GM12878 (cell line): ENCODE data around the gene NRXN3. TPM values are rescaled to one million over a fixed set of nuclear protein-coding genes. Genes with fewer than 3 reads are reported as not detected.

Experiments used
- ATAC-seq: fragments of 200-7000 bp; cut with Tn5 transposase; 3 replicates; pipeline ENCODE4 v1.9.1; 2020; ENCODE audit warnings: mild to moderate bottlenecking, moderate library complexity
- BruUV-seq: library from RNA; stranded (reverse); fragments of 400-500 nt; replicated peaks from 2 replicates; lab custom pipeline; 2021; lab: Mats Ljungman, UMichigan
- CTCF ChIA-PET: fragments of 300-600 bp; sonication (Branson Sonifier 250); formaldehyde crosslinking; extraction: SDS; loops from one replicate; lab custom pipeline; 2021; ENCODE audit warnings: inconsistent platforms; lab: Yijun Ruan, JAX
- POLR2A ChIA-PET: fragments of 350-600 bp; formaldehyde crosslinking; extraction: SDS; loops from one replicate; lab custom pipeline; 2021; ENCODE audit warnings: inconsistent platforms; lab: Charles Lee
- RAD21 ChIA-PET: fragments of 300-600 bp; sonication (Branson Sonifier 250); formaldehyde crosslinking; loops from one replicate; lab custom pipeline; 2023; ENCODE audit warnings: antibody characterized with exemption; ENCODE audit not compliant: unreplicated experiment; lab: Charles Lee
- SMC1A ChIA-PET: fragments of 300-600 bp; sonication (Branson Sonifier 250); formaldehyde crosslinking; loops from one replicate; lab custom pipeline; 2023; ENCODE audit not compliant: unreplicated experiment, uncharacterized antibody; lab: Charles Lee
- DNase-seq: peaks from one replicate; pipeline ENCODE4 v3.0.0-alpha.2; 2011; ENCODE audit warnings: low read depth, low spot score
- FAIRE-seq: peaks from 3 replicates; lab custom pipeline; 2011; peaks lifted over from hg19 to GRCh38; lab: Jason Lieb, UNC
- H2AFZ ChIP-seq: 2 replicates; pipeline ENCODE4 v1.6.0; 2011; ENCODE audit warnings: low read depth, low read length, control low read depth; ENCODE audit not compliant: control insufficient read depth
- H3K27ac ChIP-seq: 2 replicates; pipeline ENCODE4 v1.5.1; 2011; ENCODE audit warnings: control low read depth; ENCODE audit not compliant: control insufficient read depth, insufficient read depth
- H3K27me3 ChIP-seq, 2 experiments: replicated peaks in 1 of 2; 2 replicates each; pipeline versions ENCODE4 v1.6.0 to v1.6.1; 2011; ENCODE audit warnings: low read length in 1 of 2; ENCODE audit not compliant: control insufficient read depth in 2 of 2, insufficient read depth in 2 of 2
- H3K36me3 ChIP-seq, 2 experiments: 2 replicates each; pipeline ENCODE4 v1.5.1; 2011; ENCODE audit warnings: low read length in 1 of 2; ENCODE audit not compliant: control insufficient read depth in 2 of 2, insufficient read depth in 2 of 2
- H3K4me1 ChIP-seq: 2 replicates; pipeline ENCODE4 v1.6.1; 2011; ENCODE audit warnings: mild to moderate bottlenecking, low read length, moderate library complexity, mixed read lengths; ENCODE audit not compliant: control insufficient read depth, insufficient read depth
- H3K4me2 ChIP-seq: 2 replicates; pipeline ENCODE4 v1.6.0; 2011; ENCODE audit warnings: control low read depth; ENCODE audit not compliant: control insufficient read depth, insufficient read depth
- H3K4me3 ChIP-seq: fragments of 200-600 bp; sonication (generic); 2 replicates; pipeline ENCODE4 v1.5.1; 2016
- H3K79me2 ChIP-seq: 2 replicates; pipeline ENCODE4 v1.6.0; 2011; ENCODE audit warnings: low read length; ENCODE audit not compliant: control insufficient read depth, insufficient read depth
- H3K9ac ChIP-seq: 2 replicates; pipeline ENCODE4 v1.8.0; 2011; ENCODE audit warnings: low read length, control low read depth, mixed read lengths; ENCODE audit not compliant: control insufficient read depth, insufficient read depth
- H3K9me3 ChIP-seq: replicated peaks from 3 replicates; pipeline ENCODE4 v1.5.1; 2011; ENCODE audit warnings: mild to moderate bottlenecking, low read length; ENCODE audit not compliant: control insufficient read depth, insufficient read depth
- H4K20me1 ChIP-seq: 2 replicates; pipeline ENCODE4 v1.6.0; 2011; ENCODE audit not compliant: control insufficient read depth, insufficient read depth
- BRCA1 ChIP-seq: IDR thresholded peaks from 2 replicates; pipeline ENCODE4 v1.6.1; 2011; ENCODE audit warnings: low read depth, low read length, improper control_type of control experiment
- FOS ChIP-seq: IDR thresholded peaks from 3 replicates; pipeline ENCODE4 v1.6.1; 2011; ENCODE audit warnings: borderline replicate concordance; ENCODE audit not compliant: insufficient read length; ENCODE audit errors: extremely low read depth
- FOXK2 ChIP-seq: fragments of 450-650 bp; IDR thresholded peaks from 2 replicates; pipeline ENCODE4 v1.6.1; 2017; ENCODE audit warnings: mild to moderate bottlenecking, moderate library complexity
- HDAC6 ChIP-seq: fragments of 200-600 bp; sonication (generic); IDR thresholded peaks from one replicate; pipeline ENCODE4 v1.8.0; 2017; ENCODE audit warnings: antibody characterized with exemption; ENCODE audit not compliant: unreplicated experiment
- MYC ChIP-seq: IDR thresholded peaks from 2 replicates; pipeline ENCODE4 v1.6.1; 2011; ENCODE audit warnings: mild to moderate bottlenecking, low read length, moderate library complexity, inconsistent platforms; ENCODE audit not compliant: insufficient read depth, insufficient replicate concordance, insufficient read length, severe bottlenecking
- NR2F1 ChIP-seq: fragments of 450-650 bp; conservative IDR thresholded peaks from 2 replicates; pipeline ENCODE4 v1.6.1; 2017; ENCODE audit warnings: mild to moderate bottlenecking
- PAX5 ChIP-seq: IDR thresholded peaks from 2 replicates; pipeline ENCODE4 v1.6.1; 2011; ENCODE audit warnings: low read depth, low read length, borderline replicate concordance
- RAD51 ChIP-seq: fragments of 450-650 bp; IDR thresholded peaks from 2 replicates; pipeline ENCODE4 v1.6.1; 2016; ENCODE audit warnings: moderate library complexity, mild to moderate bottlenecking, inconsistent platforms
- SUZ12 ChIP-seq: fragments of 200-600 bp; sonication (generic); IDR thresholded peaks from one replicate; pipeline ENCODE4 v1.6.1; 2018; ENCODE audit warnings: antibody characterized with exemption, mild to moderate bottlenecking; ENCODE audit not compliant: unreplicated experiment
- in situ Hi-C: fragments of 300-500 bp; cut with MboI; formaldehyde crosslinking; loops from 9 replicates; pipeline ENCODE4 v1.14.3; 2018; ENCODE audit warnings: mixed read lengths
- intact Hi-C: fragments of 100-400 bp; cut with micrococcal nuclease; formaldehyde crosslinking; loops from one replicate; pipeline ENCODE4 v1.14.2; 2022; ENCODE audit not compliant: unreplicated experiment
- polyA plus RNA-seq, 11 experiments: library from polyadenylated mRNA; depleted of rRNA in 4 of 11; unstranded in 6 of 11; stranded (reverse) in 5 of 11; fragments of >200 nt; fragmentation: Nextera tagmentation in 4 of 11; fragmentation: Illumina TruSeq in 1 of 11; extraction: Ambion mirVana in 4 of 11; extraction: Trizol in 1 of 11; gene quantifications; 1 replicate in 1 of 11; 2 replicates in 10 of 11; pipeline versions ENCODE4 v1.2.1 to v1.2.3, GENCODE V29; 2011 to 2016; ENCODE audit warnings: inconsistent platforms in 2 of 11, missing spikeins in 2 of 11, low read depth in 1 of 11
- total RNA-seq, 4 experiments: library from RNA; depleted of rRNA in 3 of 4; stranded (reverse); fragments of >200 nt in 3 of 4; fragmentation: Illumina TruSeq in 1 of 4; extraction: Trizol in 1 of 4; gene quantifications; 2 replicates each; pipeline versions ENCODE4 v1.2.1 to v1.2.3, GENCODE V29; 2013 to 2021
- TF ChIP-seq, protein P1 (sequence below): fragments of 450-650 bp; IDR thresholded peaks from 2 replicates; pipeline ENCODE4 v1.6.1; 2017; ENCODE audit warnings: mild to moderate bottlenecking, low read depth, inconsistent platforms; ENCODE audit not compliant: poor library complexity, severe bottlenecking
- TF ChIP-seq, protein P2 (sequence below): fragments of 450-650 bp; formaldehyde crosslinking; IDR thresholded peaks from 2 replicates; pipeline ENCODE4 v1.4.0; 2022; ENCODE audit warnings: mild to moderate bottlenecking, moderate library complexity
- TF ChIP-seq, protein P3 (sequence below): fragments of 150-350 bp; IDR thresholded peaks from 2 replicates; pipeline ENCODE4 v1.6.1; 2016; ENCODE audit warnings: low read depth, low read length

NRXN3 gene
- total and polyA plus RNA-seq, 10 of the 15 experiments (the other 5 are each of a cell fraction or from before 2014, with no cell fraction given), result 0.52 to 3.3 (median 1.4) TPM

DNA sequence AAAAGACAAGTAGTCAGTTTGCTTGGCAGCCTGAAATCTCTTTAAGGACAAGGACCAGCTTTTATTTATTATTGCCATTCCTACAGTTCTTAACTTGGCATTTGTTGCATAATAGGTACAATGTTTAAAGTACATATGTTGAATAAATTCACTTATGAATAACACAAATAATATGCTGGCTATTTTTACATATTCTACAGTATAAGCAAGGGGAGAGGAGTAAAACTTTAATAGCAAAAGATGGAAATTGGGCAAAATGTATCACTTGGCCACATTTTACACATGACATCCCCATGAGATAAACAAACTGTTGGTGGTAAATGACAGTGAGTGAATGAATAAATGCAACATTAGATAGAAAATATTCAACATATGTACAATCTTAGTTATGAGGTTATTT lies 1708.1 kb downstream of the NRXN3 start:
- SMC1A ChIA-PET, result no interaction called here
- POLR2A ChIA-PET, result no interaction called here
- no peak overlapping the region for H3K27ac ChIP-seq
- CTCF ChIA-PET, result no interaction called here
- no TSS peak for BruUV-seq
- H3K9me3 ChIP-seq, result no peaks in the 10 kb centered on the region
- no peaks in the 10 kb centered on the region for H3K27me3 ChIP-seq
- no peak overlapping the region for H3K4me3 ChIP-seq
- no peaks in the 10 kb centered on the region for H3K4me1 ChIP-seq
- no peak overlapping the region for H3K4me2 ChIP-seq
- H3K9ac ChIP-seq, result no peak overlapping the region
- intact Hi-C loops, result no loop called here
- RAD21 ChIA-PET, result no interaction called here
- ATAC-seq (no peak), DNase-seq (no peak), FAIRE-seq (no peak)
- in situ Hi-C loops, result no loop called here
- TF ChIP-seq SUZ12 (no peak), PAX5 (no peak), RAD51 (no peak), FOS (no peak), MYC (no peak), BRCA1 (no peak), HDAC6 (no peak), FOXK2 (no peak), NR2F1 (no peak)
- TF ChIP-seq, protein P1, sequence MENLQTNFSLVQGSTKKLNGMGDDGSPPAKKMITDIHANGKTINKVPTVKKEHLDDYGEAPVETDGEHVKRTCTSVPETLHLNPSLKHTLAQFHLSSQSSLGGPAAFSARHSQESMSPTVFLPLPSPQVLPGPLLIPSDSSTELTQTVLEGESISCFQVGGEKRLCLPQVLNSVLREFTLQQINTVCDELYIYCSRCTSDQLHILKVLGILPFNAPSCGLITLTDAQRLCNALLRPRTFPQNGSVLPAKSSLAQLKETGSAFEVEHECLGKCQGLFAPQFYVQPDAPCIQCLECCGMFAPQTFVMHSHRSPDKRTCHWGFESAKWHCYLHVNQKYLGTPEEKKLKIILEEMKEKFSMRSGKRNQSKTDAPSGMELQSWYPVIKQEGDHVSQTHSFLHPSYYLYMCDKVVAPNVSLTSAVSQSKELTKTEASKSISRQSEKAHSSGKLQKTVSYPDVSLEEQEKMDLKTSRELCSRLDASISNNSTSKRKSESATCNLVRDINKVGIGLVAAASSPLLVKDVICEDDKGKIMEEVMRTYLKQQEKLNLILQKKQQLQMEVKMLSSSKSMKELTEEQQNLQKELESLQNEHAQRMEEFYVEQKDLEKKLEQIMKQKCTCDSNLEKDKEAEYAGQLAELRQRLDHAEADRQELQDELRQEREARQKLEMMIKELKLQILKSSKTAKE, result no peak
- TF ChIP-seq, protein P2, sequence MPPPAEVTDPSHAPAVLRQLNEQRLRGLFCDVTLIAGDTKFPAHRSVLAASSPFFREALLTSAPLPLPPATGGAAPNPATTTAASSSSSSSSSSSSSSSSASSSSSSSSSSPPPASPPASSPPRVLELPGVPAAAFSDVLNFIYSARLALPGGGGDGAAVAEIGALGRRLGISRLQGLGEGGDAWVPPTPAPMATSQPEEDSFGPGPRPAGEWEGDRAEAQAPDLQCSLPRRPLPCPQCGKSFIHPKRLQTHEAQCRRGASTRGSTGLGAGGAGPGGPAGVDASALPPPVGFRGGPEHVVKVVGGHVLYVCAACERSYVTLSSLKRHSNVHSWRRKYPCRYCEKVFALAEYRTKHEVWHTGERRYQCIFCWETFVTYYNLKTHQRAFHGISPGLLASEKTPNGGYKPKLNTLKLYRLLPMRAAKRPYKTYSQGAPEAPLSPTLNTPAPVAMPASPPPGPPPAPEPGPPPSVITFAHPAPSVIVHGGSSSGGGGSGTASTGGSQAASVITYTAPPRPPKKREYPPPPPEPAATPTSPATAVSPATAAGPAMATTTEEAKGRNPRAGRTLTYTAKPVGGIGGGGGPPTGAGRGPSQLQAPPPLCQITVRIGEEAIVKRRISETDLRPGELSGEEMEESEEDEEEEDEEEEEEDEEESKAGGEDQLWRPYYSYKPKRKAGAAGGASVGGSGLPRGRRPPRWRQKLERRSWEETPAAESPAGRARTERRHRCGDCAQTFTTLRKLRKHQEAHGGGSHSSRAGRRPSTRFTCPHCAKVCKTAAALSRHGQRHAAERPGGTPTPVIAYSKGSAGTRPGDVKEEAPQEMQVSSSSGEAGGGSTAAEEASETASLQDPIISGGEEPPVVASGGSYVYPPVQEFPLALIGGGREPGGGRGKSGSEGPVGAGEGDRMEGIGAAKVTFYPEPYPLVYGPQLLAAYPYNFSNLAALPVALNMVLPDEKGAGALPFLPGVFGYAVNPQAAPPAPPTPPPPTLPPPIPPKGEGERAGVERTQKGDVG (CRISPR knock-in tag), result no peak
- TF ChIP-seq, protein P3, sequence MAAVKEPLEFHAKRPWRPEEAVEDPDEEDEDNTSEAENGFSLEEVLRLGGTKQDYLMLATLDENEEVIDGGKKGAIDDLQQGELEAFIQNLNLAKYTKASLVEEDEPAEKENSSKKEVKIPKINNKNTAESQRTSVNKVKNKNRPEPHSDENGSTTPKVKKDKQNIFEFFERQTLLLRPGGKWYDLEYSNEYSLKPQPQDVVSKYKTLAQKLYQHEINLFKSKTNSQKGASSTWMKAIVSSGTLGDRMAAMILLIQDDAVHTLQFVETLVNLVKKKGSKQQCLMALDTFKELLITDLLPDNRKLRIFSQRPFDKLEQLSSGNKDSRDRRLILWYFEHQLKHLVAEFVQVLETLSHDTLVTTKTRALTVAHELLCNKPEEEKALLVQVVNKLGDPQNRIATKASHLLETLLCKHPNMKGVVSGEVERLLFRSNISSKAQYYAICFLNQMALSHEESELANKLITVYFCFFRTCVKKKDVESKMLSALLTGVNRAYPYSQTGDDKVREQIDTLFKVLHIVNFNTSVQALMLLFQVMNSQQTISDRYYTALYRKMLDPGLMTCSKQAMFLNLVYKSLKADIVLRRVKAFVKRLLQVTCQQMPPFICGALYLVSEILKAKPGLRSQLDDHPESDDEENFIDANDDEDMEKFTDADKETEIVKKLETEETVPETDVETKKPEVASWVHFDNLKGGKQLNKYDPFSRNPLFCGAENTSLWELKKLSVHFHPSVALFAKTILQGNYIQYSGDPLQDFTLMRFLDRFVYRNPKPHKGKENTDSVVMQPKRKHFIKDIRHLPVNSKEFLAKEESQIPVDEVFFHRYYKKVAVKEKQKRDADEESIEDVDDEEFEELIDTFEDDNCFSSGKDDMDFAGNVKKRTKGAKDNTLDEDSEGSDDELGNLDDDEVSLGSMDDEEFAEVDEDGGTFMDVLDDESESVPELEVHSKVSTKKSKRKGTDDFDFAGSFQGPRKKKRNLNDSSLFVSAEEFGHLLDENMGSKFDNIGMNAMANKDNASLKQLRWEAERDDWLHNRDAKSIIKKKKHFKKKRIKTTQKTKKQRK, result no peak
- TF ChIP-seq, all 136 proteins: peak for 0
- no peaks in the 10 kb centered on the region for H4K20me1 ChIP-seq
- H2AFZ ChIP-seq, result no peak overlapping the region
- H3K36me3 ChIP-seq, result no peaks in the 10 kb centered on the region
- H3K79me2 ChIP-seq, result no peaks in the 10 kb centered on the region
